Stomach (tissue), 9 donors: ENCODE results near the gene PNMA8A. TPM values are rescaled to one million over a fixed set of nuclear protein-coding genes. Genes with fewer than 3 reads are reported as not detected.
A peak's percentile ranks its signal among the peaks of the same experiment; 100 is the strongest.

ENCODE experiments used
- DNase-seq, 2 donors: peaks; one replicate each; pipeline versions ENCODE4 v3.0.0 to v3.0.0-alpha.2; 2013 to 2019
- H3K27ac ChIP-seq, 5 donors: fragments of 200-600 bp in 4 of 5; sonication (generic) in 4 of 5; one replicate each; pipeline ENCODE4 v1.5.1; 2013 to 2019; ENCODE audit warnings: mild to moderate bottlenecking in 1 of 5, moderate library complexity in 1 of 5
- H3K27me3 ChIP-seq, 3 donors: fragments of 200-600 bp; sonication (generic); one replicate each; pipeline ENCODE4 v1.5.1; 2017 to 2019; ENCODE audit warnings: mixed run types in 1 of 3
- H3K36me3 ChIP-seq, 4 donors: fragments of 200-600 bp; sonication (generic); 1 replicate in 3 of 4; 2 replicates in 1 of 4; pipeline ENCODE4 v1.5.1; 2016 to 2019
- H3K4me1 ChIP-seq, 4 donors: fragments of 200-600 bp; sonication (generic); one replicate each; pipeline ENCODE4 v1.5.1; 2016 to 2019
- H3K4me3 ChIP-seq, 4 donors: fragments of 200-600 bp; sonication (generic) in 3 of 4; one replicate each; pipeline ENCODE4 v1.5.1; 2016 to 2019; ENCODE audit warnings: mild to moderate bottlenecking in 1 of 4
- H3K9me3 ChIP-seq, 4 donors: fragments of 200-600 bp; sonication (generic); one replicate each; pipeline ENCODE4 v1.5.1; 2016 to 2019
- EP300 ChIP-seq: sonication (generic); formaldehyde crosslinking; IDR thresholded peaks from one replicate; pipeline ENCODE4 v1.6.1; 2017; ENCODE audit warnings: antibody characterized with exemption
- POLR2A ChIP-seq, 4 donors: fragments of 450-650 bp; IDR thresholded peaks; one replicate each; pipeline ENCODE4 v1.6.1; 2016; ENCODE audit warnings: antibody characterized with exemption in 4 of 4, control low read depth in 2 of 4, mild to moderate bottlenecking in 1 of 4, moderate library complexity in 1 of 4
- POLR2AphosphoS5 ChIP-seq, 3 donors: sonication (generic); formaldehyde crosslinking; IDR thresholded peaks; one replicate each; pipeline ENCODE4 v1.6.1; 2016; ENCODE audit warnings: antibody characterized with exemption in 3 of 3
- WGBS, 5 donors: extraction: QIAGEN DNeasy Blood & Tissue Kit in 3 of 5; methylation state at CpG; one replicate each; pipeline versions ENCODE4 v1.1.5 to v1.1.7; 2013 to 2018; 5-methylcytosine and 5-hydroxymethylcytosine counted together
- intact Hi-C: fragments of 100-400 bp; cut with DNase I; formaldehyde crosslinking; loops from one replicate; pipeline ENCODE4 v1.15.1; 2023; ENCODE audit warnings: low total_unique reads
- polyA plus RNA-seq, 3 donors: library from polyadenylated mRNA; stranded (reverse); fragments of 200-250 nt; gene quantifications; one replicate each; pipeline ENCODE4 v1.2.3, GENCODE V29; 2013
- total RNA-seq, 5 donors: library from RNA; depleted of rRNA; stranded (reverse); fragments of >200 nt; gene quantifications; one replicate each; pipeline versions ENCODE4 v1.1.0 to v1.2.3, GENCODE V29; 2014 to 2016
- TF ChIP-seq, protein P1 (sequence below), 7 experiments: fragments of 450-650 bp in 4 of 7; fragments of 200-600 bp in 3 of 7; sonication (generic) in 3 of 7; IDR thresholded peaks; one replicate each; pipeline ENCODE4 v1.5.1; 2016 to 2019; ENCODE audit warnings: antibody characterized with exemption in 7 of 7, control low read depth in 2 of 7, mild to moderate bottlenecking in 1 of 7
- donor health status: healthy with polysubstance abuse.
- donor health status: Bipolar disorder and iron deficiency.
- donor health status: healthy.

Gene PNMA8A
- total and polyA plus RNA-seq, 8 donors = 0.43 to 4.8 (median 1.4) TPM; not detected in 2

DNA sequence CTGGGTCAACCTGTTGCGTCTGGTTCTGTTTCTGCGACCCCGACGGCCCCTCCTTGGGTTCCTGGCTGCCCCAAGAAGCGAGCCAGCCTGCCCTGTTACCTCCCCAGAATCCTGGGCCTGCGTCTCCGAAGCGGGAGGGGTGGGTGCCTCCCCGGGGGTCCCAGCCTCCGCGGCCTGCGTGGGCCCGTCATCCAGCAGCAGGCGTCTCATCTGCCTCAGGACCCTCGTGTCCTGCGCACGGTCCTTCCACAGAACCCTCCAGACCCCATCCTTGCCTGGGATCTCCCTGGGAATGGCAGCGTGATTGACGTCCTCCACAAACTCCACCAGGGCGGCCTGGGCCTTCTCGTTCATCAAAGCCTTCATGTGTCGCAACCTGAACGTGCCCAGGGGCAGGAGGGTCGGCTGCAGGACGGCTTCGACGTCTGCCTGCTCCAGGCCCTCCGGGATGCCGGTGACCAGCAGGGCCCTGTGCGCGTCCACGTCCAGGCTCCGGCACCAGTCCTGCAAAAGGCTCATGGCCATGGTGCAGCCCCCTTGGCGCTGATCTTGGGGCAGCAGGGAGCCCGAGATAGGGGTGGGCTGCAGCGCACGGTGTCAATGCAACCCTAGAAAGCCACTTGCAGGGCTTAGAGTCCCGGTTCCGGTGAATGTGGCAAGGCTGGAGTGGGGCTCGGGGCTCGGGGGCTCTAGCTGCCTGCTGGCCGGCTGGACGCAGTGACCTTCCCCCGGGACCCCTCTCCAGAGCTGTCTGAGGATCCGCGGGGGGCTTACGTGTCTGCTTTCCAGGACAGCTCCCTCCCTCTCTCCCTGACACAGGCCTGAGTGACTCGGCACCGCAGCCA is 23.8 kb upstream of the PNMA8A start:
- Histone ChIP-seq H3K9me3 (no peaks in the 10 kb centered on the region), H3K27ac (peak overlapping the region in 1 of 5 donors; percentile 19), H3K27me3 (peaks cover 3 to 57% (median 42%) of the 10 kb centered on the region in 3 donors), H3K36me3 (no peaks in the 10 kb centered on the region), H3K4me3 (peak overlapping the region; percentile 29 to 42 (median 38)), H3K4me1 (peaks cover 18 to 40% (median 36%) of the 10 kb centered on the region in 4 donors)
- TF ChIP-seq POLR2AphosphoS5 (IDR thresholded peaks at IDR 0.05) (no peak), EP300 (no peak), POLR2A (IDR thresholded peaks at IDR 0.05) (no peak)
- TF ChIP-seq, protein P1, sequence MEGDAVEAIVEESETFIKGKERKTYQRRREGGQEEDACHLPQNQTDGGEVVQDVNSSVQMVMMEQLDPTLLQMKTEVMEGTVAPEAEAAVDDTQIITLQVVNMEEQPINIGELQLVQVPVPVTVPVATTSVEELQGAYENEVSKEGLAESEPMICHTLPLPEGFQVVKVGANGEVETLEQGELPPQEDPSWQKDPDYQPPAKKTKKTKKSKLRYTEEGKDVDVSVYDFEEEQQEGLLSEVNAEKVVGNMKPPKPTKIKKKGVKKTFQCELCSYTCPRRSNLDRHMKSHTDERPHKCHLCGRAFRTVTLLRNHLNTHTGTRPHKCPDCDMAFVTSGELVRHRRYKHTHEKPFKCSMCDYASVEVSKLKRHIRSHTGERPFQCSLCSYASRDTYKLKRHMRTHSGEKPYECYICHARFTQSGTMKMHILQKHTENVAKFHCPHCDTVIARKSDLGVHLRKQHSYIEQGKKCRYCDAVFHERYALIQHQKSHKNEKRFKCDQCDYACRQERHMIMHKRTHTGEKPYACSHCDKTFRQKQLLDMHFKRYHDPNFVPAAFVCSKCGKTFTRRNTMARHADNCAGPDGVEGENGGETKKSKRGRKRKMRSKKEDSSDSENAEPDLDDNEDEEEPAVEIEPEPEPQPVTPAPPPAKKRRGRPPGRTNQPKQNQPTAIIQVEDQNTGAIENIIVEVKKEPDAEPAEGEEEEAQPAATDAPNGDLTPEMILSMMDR (IDR thresholded peaks at IDR 0.05) = no peak
- intact Hi-C loops = loop anchor here (5.0 kb wide), 1 partner anchor 218 kb away; no protein-coding TSS in a partner anchor
- no peak for DNase-seq
- WGBS, 5 donors = 36 to 72% (median 54%) methylated on average over 24 to 49 of the region's 49 CpGs

DNA sequence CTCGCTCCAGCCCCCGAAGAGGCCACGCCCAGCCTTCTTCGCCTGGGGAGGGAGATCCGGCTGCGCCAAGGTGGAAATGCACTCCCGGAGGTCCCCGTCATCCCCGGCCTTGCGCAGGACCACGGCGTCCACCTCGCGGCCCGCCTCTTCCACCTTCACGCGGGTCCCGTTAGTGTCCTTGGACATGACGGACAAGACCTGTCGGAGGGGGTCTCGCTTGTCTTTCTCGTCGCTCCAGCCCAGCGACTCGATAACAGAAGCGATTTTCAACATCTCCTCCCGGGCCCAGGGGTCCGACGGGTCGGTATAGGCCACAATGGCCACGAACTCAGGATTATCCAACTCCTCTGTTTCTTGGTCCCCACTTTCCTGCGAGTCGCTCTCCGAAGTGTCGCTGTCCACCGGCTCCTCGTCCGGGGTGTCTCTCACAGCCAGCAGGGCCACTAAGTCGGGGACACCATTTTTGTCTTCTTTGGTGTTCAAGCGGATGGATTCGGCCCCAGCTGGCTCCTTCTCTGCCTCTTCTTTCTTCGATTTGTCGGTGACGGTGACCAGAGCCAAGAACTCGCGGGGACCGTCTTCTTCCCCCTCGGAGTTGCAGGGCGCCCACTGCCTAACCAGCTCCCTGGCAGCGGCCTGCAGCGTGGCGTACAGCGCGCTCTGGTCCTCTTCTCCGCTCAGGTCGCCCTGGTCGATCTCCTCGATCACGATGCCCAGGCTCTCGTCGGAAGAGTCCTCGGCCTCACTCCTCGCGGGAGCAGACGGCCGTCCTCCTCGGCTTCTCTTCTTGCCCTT is 23.0 kb upstream of the PNMA8A start:
- H3K27ac ChIP-seq = no peak overlapping the region

DNA sequence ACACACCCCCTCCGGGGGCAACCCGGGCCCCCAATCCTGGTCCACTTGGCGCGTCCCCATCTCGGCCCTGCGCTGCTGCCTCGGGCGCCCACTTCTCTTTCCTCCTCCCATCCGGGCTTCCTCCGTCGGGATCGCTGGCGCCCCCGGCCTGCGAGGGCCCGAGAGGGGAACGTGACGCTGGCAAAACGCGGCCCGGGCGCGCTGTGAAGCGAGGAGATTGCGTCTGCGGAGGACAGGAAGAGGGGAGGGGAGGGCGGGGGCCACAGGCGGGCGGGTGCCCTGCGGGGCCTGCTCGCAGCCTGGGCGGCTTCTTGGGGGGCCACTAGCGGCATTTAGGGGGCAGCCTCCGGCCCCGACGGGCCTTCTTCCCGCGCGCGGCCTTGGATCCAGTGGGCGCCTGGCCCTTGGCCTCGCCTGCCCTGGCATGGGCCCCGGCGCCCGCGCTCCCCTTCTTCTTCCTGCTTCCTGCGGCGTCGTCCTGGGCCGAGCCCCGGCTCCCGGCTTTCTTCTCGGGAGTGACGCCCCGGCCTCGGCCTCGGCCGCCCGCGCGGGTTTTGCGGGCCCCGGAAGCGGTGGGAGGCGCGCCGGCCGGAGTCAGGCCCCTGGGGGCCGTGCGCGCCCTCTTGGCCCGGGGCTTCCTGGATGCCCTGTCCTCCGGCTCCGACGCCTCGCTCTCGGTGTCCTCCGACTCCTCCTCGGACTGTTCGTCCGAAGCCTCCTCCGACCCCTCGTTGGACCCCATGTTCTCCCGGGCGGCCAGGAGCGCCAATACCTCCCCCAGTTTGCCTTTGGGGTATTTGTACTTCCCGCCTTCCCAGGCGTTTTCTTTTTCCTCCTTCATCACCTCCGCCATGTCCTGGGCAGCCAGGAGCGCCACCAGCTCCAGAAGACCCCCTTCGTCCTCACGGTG is 22.1 kb upstream of the PNMA8A start:
- DNase-seq = peak in 1 of 2 donors; percentile 78
- Histone ChIP-seq H3K9me3 (no peaks in the 10 kb centered on the region), H3K4me3 (peak overlapping the region; percentile 40 to 48 (median 42)), H3K36me3 (no peaks in the 10 kb centered on the region), H3K27me3 (peaks cover 3 to 74% (median 58%) of the 10 kb centered on the region in 3 donors), H3K27ac (peak overlapping the region in 4 of 5 donors; percentile 40 to 73 (median 48)), H3K4me1 (peaks cover 30 to 53% (median 47%) of the 10 kb centered on the region in 4 donors)
- no peak for TF ChIP-seq POLR2A (IDR thresholded peaks at IDR 0.05)
- no peak for TF ChIP-seq EP300
- TF ChIP-seq POLR2AphosphoS5 (IDR thresholded peaks at IDR 0.05) = no peak
- TF ChIP-seq, protein P1 (IDR thresholded peaks at IDR 0.05) = no peak
- intact Hi-C loops = loop anchor here (5.0 kb wide), 1 partner anchor 216 kb away; no protein-coding TSS in a partner anchor
- WGBS, 5 donors = 9 to 34% (median 14%) methylated on average over 38 to 87 of the region's 92 CpGs

More for the DNA sequence above, 23.0 kb upstream of the PNMA8A start:
- intact Hi-C loops = loop anchor here (5.0 kb wide), 1 partner anchor 217 kb away; no protein-coding TSS in a partner anchor
- peaks cover 3 to 65% (median 49%) of the 10 kb centered on the region in 3 donors for H3K27me3 ChIP-seq
- H3K4me1 ChIP-seq = peaks cover 27 to 49% (median 44%) of the 10 kb centered on the region in 4 donors
- H3K4me3 ChIP-seq = peak overlapping the region; percentile 40 to 48 (median 42)
- H3K36me3 ChIP-seq = no peaks in the 10 kb centered on the region
- TF ChIP-seq, protein P1 (IDR thresholded peaks at IDR 0.05) = no peak
- TF ChIP-seq POLR2AphosphoS5 (IDR thresholded peaks at IDR 0.05) (no peak), EP300 (no peak), POLR2A (IDR thresholded peaks at IDR 0.05) (no peak)
- peak in 1 of 2 donors; percentile 27 for DNase-seq
- WGBS, 5 donors = 54 to 86% (median 78%) methylated on average over 65 to 67 of the region's 67 CpGs
- no peaks in the 10 kb centered on the region for H3K9me3 ChIP-seq
